HPDE6-E6E7 (cell line): ENCODE results near the gene OLAH.
"Not testable (repeated sequence)": the region's sequence is repeated elsewhere in the genome, so short reads cannot be mapped to it uniquely, and the experiment has no call there.

Experiments used
- DNase-seq: peaks from one replicate; pipeline ENCODE4 v3.0.0; 2011; ENCODE audit warnings: missing footprints; ENCODE audit errors: extremely low spot score

Gene OLAH

DNA sequence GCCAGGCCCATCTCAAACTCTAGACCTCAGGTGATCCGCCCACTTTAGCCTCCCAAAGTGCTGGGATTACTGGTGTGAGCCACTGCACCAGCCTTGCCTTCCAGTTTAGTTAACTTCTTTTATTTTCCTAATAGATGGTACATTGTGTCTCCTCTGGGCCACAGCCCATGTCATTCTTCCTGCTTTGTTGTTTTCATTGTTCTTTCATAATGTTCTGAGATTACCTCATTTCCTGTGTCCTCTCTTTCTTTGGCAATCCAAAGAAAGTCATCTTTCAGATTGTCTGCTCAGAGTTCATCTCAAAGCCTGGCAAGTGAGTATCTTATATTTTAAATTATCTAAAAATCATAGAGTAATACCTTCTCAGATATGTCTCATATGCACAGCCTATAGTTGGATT, at the start of gene OLAH:
OLAH (plus strand) TSS at position 270 of the 400 bp plus-strand sequence. CDS start 3,346 bp downstream, outside the sequence.
- DNase-seq, result no peak

DNA sequence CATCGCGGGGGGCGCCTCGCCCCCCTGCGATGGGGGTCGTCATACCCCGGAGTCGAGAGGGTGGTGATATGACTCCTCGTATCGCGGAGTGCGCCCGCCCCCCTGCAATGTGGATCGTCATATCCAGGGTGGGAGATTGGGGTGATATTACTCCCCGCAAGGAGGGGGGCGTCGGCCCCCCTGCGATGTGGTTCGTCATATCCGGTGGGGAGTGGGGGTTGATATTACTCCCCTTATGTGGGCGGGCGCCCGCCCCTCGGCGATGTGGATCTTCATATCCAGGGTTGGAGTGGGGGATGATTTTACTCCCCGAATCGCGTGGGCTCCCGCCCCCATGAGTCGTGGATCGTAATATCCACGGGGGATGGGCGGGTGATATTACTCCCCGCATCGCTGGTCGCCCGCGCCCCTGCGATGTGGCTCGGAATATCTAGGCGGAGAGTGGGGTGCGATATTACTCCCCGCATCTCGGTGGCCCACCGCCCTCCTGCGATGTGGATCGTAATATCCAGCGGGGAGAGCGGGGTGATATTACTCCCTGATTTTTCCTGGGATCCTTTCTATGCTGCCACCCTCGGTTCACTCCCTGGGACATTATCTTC, 47.7 kb upstream of the OLAH start:
- no peak for DNase-seq

DNA sequence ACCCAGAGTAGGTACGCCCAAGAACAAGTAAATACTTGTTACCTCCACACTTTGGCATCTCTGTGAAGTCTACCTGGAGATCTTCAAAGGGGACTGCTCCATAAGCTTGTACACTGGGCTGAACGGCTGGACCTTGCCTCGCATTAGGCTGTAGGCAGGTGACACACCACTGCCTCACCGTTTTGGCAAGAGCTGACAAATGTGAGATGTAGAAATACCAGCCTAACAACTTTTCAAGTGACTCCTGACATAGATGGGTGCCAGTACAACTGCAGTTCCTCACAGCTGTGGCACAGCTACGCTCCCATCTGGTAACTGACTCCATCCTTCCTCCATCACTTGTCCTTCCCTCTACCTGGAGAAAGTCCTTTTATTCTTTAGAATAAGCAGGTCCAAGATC, 30.2 kb upstream of the OLAH start:
- peak; percentile 49 for DNase-seq

DNA sequence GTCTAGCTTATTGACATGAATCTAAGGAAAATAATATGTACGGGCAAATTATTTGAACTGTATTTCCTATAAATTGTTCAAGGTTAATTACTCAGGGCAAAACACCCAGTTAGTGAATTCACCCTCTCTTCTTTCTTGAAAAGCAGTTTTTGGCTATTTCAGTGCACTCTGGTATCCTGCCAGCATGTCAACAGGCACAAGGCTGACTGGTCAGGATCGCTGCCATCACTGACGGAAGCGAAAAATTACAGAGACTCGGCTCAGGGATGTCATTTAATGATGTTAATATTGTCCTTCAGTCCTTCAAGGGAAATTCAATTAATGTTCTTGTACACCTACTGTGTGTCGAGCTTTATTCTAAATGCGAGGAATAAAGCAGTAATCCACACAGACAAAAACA, 28.3 kb upstream of the OLAH start:
- no peak for DNase-seq

DNA sequence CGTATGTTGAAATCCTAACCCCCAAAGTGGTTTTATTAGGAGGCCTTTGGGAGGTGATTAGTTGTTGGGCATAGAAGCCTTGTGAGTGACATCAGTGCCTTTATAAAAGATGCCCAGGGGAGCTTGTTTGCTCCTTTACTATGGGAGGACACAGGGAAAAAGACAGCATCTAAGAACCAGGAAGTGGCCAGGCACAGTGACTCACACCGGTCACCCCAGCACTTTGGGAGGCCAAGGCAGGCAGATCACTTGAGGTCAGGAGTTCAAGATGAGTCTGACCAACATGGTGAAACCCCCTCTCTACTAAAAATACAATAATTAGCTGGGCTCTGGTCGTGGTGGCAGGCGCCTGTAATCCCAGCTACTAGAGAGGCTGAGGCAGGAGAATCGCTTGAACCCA, 22.8 kb upstream of the OLAH start:
- not testable (repeated sequence) for DNase-seq

DNA sequence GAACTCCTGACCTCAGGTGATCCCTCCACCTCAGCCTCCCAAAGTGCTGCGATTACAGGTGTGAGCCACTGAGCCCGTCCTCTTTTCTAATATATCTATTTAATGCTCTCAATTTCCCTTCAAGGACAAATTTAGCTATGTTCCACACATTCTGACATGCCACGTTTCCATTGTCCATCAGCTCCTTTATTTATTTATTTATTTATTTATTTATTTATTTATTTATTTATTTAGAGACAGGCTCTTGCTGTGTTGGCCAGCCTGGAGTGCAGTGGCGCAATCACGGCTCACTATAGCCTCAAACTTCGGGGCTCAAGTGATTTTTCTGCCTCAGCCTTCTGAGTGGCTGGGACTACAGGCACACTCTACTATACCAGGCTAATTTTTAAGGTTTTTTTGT, 20.7 kb upstream of the OLAH start:
- not testable (repeated sequence) for DNase-seq

DNA sequence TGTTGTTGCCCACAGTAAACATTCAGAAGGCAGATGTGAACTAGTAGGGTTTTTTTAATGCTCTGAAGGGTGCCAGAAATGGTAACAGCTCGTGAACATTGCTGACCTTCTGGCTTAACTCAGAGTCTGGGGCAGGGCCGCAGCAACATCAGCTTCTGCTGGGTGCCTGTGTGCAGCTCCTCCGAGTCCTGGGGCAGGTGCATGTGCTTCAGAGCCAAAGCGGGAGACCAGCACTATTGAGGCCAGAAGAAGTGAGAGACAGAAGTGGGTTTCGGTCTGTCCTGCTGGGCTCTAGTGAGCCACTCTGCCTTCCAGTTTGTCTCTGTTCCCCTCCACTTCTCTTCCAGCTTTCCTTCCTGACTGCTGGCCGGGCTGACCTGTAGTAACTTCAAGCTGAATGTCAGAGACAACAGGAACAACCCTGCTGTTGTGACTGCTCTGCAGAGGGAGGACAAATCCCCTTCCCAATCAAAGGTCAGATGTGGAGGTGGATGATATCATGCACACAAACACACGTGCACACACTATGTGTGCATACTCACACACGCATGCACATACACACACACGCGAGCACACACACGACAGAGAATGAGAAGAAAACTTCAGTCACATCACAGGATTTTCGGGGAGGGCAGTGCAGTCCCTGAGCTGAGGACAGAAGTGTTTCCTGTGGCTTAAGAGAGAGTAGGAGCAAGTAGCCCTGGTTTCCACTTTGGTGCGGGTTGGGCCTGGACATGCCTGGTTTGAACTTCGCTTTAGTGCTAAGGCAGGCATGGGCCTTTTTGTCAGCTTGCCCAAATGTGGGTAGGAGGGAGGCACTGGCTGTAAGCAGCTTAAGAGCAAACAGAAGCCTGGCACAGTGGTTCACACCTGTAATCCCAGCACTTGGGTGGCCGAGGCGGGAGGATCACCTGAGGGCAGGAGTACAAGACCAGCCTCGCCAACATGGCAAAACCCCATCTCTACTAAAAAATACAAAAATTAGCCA, 19.4 kb upstream of the OLAH start:
- not testable (repeated sequence) for DNase-seq

DNA sequence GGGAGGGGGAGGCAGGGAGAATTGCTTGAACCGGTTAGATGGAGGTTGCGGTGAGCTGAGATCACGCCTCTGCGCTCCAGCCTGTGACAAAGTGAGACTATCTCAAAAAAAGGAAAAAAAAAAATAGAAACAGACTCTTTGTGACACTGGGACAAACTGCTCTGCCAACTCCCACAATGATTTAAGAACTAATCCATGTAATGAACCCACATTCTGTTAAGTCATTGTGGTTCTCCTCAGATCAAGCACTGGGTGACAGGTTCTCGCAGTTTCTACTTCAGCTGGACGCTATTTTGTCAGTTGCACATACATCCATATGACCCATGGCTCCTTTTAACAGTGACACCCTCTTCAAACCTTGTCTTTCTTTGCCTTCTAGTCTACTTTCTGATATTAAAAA, 18.7 kb upstream of the OLAH start:
- DNase-seq, result not testable (repeated sequence)

DNA sequence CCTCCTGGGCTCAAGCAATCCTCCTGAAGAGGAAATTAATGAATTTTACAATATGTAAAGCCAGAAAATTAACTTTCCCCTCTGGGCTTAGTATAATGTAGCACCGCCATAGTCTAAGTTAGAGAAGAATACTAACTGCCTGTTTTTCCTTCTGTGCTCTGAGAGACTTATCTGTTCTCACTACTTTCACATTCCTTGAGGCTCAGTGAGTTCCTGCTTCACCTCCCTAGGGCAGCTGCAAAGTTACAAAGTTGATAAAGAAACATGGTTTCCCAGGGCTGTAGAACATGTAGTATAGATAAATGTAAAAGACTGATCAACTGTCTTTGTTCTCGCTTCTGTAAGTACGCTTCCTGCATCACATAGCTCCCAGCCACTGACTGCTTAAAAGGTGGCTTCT, 16.0 kb upstream of the OLAH start:
- no peak for DNase-seq

DNA sequence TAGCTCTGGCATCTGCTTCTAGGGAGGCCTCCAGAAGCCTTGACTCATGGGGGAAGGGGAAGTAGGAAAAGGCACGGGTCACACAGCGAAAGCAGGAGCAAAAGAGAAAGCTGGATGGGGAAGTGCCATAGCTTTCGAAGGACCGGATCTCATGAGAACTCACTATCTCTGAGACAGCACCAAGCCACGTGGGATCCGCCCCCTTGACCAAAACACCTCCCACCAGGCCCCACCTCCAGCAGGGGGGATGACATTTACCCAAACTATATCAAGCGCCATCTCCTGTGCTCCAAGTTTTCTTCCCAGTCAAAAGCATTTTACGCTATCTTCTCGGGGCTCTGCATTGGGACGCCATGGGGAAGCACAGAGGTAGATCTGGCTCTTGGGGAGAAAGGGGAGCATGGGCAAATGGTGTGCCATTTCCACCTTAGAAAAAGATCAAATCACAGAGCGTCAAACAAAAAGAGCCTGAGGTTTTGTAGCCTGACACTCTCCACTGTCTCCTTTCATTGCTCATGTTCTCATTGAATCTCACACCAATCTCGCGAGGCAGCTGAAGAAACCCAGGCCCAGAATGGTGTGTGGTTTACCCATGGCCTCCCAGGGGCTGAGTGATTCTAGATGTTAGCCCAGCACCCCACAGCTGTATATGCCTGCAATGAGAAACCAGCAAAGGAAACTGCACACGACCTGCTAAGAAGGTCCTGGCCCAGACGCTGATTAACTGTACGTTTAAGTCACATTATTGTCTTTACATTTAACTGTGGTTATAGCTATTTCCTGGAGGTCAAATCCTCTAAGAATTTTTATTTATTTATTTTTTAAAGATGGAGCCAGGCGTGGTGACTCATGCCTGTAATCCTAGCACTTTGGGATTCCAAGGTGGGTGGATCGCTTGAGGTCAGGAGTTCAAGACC, 8.1 kb upstream of the OLAH start:
- no peak for DNase-seq

DNA sequence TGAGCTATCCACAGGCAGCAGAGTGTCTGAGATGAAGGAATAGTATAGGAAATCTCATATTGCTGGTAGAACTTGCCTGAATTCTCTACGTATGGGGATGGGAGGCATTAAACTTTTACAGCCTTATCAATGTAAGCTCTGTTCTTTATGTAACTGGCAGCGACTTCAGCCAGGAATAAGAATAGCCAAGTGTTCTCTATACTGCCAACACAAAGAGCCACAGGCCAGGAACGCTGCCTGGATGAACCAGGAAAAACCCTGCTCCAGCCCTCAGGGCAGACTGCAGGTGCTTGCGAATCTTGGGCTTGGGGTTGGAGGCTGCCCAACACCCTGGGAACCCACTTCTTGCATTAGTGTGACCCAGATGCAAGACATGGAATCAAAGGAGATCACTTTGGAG, 6.1 kb upstream of the OLAH start:
- no peak for DNase-seq

DNA sequence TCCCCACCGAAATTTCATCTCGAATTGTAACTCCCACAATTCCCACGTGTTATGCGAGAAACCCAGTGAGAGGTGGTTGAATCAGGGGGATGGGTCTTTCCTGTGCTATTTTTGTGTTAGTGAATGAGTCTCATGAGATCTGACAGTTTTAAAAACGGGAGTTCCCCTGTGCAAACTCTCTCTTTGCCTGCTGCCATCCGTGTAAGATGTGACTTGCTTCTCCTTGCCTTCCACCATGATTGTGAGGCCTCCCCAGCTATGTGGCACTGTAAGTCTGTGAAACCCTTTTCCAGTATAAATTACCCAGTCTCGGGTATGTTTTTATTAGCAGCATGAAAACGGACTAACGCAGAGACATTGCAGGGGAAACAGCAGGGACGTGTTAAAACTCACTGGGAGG, 5.3 kb upstream of the OLAH start:
- DNase-seq, result no peak

DNA sequence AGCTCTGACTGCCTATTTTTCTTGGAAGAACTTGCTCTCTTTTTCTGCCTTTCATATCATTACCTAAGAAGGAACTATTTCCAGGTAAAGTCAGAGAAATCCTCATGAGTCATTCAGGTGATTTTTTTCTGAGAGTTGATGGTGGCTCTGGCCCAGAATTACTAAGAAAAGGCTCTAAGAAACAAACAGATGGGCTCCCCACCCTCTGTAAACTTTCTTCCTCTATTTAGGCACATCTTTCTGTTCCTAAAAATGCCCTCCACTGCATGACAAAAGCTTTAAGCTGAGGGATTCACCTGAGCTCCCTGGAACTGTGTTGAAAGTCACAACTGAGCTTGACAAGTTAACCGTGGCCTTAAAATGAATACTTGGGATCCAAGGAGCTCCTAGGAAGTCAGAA, 1.6 kb downstream of the OLAH start:
- no peak for DNase-seq

DNA sequence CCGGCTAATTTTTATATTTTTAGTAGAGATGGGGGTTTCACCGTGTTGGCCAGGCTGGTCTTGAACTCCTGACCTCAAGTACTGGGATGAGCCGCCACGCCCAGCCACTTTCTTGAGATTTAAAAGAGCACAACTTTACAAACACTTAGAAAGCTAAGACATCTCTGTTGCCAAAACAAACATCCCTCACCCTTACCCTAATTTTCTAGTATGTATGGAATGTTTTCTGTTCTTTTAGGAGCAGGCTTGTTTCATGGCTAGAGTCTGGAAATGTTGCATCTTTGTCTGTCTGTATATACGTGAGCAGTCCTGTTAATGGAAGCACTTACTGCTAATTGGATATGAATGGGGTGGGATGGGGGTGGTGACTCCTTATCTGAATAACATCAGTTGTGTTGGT, 2.9 kb downstream of the OLAH start:
- DNase-seq, result no peak

DNA sequence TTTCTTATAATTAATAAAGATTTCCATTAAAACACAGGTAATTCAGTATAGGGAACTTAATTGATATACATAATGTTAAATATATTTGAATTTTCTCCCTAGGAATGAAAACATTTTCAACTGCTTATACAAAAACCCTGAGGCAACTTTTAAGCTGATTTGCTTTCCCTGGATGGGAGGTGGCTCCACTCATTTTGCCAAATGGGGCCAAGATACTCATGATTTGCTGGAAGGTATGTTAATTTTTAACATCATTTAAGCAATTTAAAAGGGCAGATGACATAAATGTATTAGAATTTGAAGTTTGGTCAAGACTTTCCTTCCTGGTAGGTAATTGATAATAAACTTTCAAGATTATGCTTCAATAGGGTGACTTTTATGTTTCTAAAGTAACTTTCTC, 5.8 kb downstream of the OLAH start:
- DNase-seq, result no peak

DNA sequence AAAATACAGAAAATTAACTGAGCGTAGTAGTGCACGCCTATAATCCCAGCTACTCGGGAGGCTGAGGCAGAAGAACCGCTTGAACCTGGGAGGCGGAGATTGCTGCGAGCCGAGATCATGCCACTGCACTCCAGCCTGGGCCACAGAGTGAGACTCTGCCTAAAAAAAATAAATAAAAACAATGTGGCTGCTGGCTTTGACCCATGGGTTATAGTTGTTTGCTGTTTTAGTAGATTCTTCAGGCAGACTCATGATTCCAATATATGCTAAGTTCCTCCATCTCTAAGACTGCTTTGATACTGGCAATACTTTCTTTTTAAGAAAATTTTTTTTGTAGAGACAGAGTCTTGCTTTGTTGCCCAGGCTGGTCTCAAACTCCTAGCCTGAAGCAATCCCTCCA, 8.4 kb downstream of the OLAH start:
- DNase-seq, result no peak

DNA sequence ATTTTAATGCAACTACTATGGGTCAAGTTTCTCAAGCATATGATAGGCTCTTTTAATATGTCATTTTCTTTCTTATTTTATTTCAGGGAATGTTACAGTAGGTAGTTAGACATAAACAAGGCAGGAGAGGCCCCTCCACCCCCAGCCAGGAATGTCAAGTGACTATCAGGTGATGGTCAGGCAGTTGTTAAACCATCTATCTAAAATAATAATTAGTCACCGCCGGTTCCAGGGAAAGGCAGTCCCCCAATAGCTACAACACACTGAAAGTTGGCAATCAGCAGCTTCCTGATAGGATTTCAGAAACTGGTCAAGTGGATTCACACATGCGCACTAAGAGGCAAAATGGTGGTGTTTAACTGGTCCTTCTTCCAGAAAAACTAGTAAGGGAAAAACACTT, 9.3 kb downstream of the OLAH start:
- no peak for DNase-seq

DNA sequence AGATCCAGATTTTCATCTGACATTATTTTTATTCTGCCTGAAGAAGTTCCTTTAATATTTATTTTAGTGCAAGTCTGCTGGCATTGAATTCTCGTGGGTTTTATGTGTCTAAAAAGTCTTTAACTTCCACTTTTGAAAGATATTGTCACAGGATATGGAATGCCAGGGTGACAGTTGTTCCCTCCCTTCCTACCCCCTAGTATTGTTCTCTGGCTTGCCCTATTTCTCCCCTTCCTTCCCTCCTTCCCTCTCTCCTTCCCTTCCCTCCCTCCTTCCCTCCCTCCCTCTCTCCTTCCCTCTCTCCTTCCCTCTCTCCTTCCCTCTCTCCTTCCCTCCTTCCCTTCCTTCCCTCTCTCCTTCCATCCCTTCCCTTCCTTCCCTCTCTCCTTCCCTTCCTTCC, 14.9 kb downstream of the OLAH start:
- DNase-seq, result no peak

DNA sequence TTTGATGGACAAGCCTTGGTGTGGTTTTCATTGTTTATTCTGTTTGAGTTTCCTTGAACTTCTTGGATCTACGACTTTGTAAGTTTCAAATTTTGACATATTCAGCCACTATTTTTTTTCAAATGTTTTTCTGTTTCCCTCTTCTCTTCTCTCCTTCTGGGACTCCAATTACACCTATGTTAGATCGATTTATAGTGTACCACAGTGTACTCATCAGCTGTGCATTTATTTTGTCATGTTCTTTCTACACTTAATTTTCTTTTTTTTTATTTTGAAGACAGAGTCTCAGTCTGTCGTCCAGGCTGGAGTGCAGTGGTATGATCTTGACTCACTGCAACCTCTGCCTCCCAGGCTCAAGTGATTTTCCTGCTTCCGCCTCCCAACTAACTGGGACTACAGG, 16.2 kb downstream of the OLAH start:
- no peak for DNase-seq

DNA sequence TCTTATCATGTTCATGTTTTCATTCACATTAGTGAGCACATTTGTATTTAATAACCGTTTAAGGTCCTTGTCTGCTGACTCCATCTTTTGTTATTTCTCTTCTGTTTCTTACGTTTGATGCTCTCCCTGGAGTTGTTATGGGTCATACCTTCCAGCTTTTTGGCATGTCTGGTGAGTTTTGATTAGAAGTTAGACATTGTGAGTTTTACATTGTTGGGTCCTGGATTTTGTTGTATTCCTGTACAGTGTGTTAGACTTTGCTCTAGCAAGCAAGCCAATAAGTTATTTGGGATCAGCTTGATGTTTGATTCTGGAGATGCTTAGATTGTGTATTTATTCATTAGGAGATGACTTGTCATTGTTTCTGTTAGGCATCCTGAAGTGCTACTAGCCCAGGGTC, 16.9 kb downstream of the OLAH start:
- no peak for DNase-seq

DNA sequence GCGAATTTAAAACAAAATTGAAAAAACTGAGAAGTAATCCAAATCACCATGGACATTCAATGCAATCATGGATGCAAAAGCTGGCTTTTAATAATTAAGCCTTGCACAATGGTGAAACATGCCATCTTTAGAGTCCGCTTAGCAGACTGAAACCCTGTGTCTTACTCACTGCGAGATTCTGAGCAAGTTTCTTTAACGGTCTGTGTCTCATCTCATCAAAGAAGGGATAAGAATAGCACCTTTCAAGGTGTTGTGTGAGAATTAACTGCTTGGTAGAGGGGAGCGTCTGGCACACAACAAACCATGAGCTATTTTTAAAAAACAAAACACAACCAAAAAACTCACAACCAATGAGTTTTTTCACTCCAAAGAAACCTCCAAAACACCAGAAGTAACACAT, 23.4 kb downstream of the OLAH start:
- no peak for DNase-seq

DNA sequence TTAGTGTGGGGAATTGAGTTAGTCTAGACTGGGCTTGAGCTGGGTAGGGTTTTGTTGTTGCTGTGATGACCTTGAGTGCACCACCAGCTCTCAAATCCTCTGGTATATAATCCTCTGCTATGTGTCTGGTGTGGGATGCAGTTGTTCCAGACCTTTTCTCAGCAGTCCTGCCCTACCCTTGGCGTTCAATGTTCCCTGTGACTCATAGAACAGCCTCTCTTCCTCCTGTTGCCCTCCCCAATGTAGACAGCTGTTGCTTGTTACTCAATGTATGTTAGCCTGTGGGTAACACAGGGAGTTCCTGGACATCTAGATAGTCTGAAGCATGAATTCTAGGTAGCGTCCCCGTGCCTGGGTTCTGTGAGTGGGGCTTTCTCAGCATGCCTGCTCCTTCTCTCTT, 25.1 kb downstream of the OLAH start:
- DNase-seq, result peak; percentile 26
